ENCODE results near the gene COMT.

DNA sequence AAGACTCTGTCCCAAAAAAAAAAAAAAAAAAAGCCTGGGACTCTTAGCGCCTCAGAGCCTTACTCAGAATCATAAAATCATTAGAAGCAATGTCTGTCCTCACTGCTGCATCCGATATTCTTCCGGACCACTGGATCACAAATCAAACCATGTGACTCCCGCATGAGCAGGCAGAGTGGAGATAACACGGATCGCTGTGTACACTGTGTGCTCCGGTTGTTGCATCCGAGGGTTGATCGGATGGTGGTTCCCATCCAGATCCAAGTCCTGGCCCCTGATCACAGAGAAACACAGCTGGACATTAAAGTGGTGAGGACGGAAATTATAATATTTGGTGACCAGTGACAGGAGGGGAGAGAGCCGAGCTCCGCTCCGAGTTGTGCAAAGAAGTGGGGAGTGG is 9.8 kb downstream of the COMT start:
- TF ChIP-seq, protein P1, sequence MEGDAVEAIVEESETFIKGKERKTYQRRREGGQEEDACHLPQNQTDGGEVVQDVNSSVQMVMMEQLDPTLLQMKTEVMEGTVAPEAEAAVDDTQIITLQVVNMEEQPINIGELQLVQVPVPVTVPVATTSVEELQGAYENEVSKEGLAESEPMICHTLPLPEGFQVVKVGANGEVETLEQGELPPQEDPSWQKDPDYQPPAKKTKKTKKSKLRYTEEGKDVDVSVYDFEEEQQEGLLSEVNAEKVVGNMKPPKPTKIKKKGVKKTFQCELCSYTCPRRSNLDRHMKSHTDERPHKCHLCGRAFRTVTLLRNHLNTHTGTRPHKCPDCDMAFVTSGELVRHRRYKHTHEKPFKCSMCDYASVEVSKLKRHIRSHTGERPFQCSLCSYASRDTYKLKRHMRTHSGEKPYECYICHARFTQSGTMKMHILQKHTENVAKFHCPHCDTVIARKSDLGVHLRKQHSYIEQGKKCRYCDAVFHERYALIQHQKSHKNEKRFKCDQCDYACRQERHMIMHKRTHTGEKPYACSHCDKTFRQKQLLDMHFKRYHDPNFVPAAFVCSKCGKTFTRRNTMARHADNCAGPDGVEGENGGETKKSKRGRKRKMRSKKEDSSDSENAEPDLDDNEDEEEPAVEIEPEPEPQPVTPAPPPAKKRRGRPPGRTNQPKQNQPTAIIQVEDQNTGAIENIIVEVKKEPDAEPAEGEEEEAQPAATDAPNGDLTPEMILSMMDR (IDR thresholded peaks at IDR 0.05): no peak
- TF ChIP-seq EZH2 (IDR thresholded peaks at IDR 0.05): no peak
